ENCODE data around the gene TADA2B. TPM values are rescaled to one million over a fixed set of nuclear protein-coding genes. Genes with fewer than 3 reads are reported as not detected.

The TADA2B gene
- total RNA-seq, 1 donor from 2014 or later: 21.4 TPM

DNA sequence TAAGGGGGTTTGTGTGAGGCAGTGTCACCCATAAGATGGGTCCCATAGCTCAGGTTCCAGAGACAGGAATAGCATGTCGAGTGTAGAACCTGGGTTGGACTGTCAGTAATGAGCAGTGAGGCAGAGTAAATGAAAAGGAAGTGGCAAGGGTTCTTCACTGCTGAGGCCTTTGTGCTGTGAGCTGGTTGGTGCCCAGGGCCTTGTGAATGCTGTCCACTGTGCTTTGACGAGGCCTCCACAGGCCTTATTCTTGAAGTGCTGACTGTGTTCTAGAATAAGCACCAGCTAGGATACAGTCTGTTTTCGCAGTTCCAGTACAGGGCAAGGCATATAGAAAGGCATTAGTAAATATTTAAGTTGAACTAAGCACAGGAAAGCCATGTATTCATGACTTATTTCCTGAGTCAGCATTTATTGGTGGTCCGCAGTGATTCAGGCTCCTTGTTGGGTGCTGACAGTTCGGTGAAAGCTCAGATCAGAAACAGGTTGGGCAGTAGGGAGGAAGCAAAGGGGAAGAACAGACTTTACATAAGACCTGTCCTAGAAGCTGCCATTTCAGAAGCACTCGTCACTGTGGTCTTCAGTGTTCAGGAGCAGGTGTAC lies 25.6 kb upstream of the TADA2B start:
- DNase-seq (ENCODE audit: low spot score): no peak

DNA sequence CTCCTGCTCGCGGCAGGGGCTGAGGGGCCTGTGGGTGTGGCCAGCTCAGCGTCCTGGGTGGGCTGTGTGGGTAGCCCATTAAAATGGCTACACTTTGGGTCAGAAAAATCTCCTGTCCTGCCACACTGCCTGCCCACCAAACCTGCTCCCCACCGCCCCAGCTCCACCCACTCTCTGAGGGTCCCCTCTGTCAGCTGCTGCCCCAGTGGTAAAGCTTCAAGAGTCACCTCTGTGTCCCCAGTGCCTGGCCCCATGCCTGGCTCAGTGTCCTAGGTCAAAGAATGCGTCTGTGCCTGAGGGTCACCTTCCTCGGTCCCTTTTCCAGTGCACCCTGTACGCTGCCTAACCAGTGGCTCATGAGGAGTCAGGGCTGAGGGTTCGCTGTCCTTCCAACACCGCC lies 24.9 kb upstream of the TADA2B start:
- no peak for DNase-seq (ENCODE audit: low spot score)

DNA sequence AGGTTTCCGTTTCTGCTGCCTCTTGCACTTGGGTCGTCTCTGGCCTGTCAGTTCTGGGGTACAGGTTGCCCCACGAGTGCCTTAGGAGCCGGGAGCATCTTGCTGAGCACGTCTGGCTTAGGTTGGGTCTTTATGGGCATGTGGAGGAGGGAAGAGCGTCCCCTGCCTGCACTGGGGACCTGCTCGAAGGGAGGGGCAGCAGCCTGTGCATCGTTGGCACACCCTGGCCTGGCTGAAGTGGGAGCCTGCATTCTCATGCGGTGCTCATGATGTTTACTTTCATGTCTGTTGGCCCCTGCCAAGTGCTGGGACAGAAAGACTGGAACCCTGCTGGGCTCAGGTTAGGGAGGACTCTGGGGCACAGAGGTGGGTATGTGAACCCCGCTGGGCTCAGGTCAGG lies 23.8 kb upstream of the TADA2B start:
- DNase-seq (ENCODE audit: low spot score): no peak

DNA sequence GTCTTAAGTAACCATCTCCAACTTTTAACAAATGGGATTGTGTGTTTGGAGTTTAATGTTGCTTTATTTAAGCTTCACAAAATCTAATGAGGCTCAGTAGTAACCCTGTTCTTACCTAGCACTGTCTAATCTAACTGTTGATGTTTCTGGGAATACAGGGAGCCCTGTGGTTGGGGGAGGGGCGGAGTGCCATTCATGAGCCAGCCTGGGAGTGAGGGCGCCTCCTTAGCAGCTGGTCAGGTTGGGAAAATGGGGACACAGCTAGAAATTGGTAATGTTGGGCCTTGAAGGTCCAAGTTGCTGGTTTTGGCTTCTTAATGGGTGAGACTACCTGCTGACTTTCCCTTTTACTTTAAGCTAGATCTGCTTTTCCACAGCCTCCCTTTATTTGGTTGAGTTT lies 22.9 kb upstream of the TADA2B start:
- DNase-seq (ENCODE audit: low spot score): no peak

DNA sequence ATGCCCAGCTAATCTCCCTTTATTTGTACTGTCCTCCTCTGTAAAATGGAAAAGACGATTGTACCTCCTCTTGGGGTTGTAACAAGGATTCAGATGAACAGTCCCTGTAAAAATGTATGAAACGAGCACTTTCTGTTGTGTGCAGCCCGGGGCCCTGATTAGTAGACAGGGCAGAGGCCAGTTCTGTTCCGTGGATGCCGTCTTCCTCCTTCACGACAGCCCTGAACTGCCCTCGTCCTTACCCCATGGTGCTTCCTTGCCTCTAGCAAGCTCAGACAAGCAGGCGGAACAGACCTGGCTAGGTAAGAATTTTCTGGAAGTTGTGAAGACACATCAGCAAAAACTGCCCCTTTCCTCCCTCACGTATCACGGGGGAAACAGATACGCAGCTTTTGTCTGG lies 22.3 kb upstream of the TADA2B start:
- DNase-seq (ENCODE audit: low spot score): no peak

DNA sequence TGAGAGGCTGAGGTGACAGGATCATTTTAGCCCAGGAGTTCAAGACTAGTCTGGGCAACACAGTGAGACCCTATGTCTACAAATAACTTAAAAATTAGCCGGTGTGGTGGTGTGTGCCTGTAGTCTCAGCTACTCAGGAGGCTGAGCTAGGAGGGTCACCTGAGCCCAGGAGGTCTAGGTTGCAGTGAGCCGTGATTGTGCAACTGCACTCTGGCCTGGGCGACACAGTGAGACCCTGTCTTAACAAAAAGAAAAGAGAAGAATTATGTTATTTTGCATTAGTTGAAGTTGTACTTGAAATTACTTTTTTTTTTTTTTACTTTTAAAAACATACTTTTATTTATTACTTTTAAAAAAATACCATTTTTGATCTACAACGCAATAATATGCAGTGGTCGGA lies 21.8 kb upstream of the TADA2B start:
- no peak for DNase-seq (ENCODE audit: low spot score)

DNA sequence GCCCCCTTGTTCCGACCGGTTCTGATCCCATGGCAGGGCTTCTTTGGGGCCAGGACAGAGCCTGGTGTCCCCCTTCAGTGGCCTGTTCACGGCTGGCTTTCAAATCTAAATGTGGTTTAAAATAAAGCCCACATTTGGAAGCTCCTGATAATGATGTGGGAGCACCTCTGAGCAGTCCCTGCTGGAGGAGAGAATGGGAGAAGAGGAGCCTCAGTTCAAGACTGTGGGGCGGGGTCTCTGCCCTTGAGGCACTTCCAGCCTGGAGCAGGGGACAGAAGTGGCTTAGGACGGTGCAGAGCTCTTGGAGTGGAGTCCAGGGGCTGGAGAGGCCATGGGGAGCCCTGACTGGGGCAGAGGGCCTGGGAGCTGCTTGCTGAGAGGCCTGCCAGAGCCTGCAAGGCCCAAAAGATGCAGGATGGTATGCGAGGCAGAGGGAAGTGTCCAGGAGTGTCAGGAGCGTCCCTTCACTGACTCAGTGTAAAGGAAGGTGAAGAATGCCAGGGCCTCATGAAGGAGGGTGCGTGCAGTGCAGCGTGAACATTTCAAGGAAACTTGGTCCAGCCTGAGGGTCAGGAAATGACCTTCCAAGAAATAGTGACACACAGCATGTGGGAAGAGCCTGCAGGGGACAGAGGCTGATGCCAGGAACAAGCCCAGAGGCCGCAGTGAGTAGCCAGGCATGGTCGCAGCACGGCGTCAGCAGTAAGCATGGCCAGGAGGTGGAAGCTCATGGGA lies 21.1 kb upstream of the TADA2B start:
- no peak for DNase-seq (ENCODE audit: low spot score)

DNA sequence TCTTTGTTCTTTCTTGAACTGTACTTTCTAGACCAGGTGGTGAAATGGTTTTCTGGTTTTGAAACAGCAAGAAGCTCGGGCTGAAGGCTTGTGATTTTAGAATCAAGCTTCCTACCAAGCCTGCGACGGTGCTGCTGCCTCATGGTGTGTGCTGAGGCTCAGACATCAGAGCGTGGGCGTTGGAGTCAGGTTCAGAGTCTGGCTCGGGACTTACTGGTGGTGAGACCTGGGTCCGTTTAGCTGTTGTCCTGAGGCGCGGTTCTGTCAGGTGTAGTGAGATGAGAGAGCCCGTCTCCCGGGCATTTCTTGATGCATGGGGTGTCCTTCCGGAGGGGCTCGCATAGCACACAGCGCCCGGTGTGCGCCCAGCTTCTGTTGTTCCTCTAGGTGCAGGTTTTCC lies 19.7 kb upstream of the TADA2B start:
- DNase-seq (ENCODE audit: low spot score): no peak

DNA sequence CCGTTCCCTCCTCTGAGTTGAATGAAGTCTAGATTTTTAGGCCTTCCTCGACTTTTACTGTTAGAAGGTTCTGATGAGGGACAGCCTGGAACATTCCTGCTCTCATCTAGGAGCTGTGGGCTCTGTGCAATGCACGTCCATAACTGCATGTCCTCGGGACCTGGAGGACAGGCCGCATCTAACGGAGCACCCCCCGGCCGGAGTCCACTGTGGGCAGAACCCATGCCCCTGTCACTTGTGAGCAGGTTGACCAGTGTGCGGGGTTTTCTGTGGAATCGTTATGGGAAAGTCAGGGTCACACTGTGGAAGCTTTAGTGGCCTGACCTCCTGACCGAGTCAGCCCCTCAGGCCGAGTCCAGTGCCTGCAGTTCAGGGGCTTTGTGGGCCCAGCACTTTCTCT lies 19.3 kb upstream of the TADA2B start:
- no peak for DNase-seq (ENCODE audit: low spot score)

DNA sequence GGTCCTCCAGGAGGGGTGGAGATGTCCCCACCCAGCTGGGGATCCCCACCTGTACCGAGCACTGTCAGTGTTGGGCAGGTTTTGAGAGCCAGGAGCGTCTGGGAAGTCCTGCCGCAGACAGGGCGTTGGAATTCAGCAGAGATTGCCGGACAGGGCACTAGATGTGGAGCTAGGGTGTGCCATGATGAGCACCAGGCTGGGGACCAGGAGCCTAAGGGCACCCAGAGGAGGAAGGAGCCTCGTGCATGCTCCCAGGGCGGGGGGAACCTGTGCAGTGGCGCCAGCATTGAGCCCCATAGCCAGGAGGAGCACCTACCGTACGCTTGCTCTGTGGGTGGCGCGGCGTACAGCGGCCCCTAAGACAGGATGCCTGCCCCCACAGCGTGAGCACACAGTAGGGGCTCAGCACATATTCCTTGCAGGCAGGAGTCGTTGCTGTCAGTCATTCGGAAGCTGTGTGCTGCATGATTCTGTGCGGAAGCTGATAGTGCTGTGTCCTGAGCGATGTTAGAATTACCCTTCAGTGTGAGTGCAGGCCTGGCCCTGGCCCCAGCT lies 18.8 kb upstream of the TADA2B start:
- no peak for DNase-seq (ENCODE audit: low spot score)

DNA sequence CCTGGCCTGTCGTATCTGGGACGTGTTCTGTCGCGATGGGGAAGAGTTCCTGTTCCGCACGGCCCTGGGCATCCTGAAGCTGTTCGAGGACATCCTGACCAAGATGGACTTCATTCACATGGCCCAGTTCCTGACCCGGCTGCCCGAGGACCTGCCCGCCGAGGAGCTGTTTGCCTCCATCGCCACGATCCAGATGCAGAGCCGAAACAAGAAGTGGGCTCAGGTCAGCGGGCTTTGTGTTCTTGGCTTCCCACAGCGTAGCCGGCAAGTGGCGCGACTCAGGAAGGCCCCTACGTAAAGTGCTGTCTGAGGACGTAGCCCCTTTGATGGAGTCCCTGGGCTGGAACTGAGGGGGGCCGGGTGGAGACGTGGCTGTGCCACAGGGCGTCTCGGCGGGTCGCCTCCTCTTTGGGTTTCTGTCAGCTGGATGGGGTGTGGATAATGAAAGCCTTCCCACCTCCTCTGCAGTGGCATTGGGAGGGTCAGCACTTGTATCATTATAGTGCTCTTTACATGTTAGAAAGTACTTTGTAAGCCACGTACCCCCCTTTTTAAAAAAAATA lies 18.1 kb upstream of the TADA2B start:
- DNase-seq (ENCODE audit: low spot score): no peak

DNA sequence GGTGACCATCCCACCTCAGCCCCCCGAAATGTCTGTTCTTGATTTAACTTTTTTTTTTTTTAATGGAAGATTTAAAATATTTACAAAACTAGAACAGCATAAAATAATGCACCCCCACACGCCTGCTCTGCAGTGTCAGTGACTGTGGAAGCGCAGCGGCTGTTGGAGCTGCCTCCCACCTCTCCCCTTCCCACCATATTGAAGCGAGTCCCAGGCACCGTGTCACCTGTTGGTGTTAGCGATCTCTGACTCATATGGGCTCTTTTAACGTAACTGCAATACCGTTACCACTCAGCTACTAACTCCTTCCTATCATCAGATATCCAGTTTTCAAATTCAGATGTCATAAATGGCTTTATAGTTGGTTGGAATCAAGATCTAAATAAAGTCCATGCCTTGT lies 17.1 kb upstream of the TADA2B start:
- DNase-seq (ENCODE audit: low spot score): no peak

DNA sequence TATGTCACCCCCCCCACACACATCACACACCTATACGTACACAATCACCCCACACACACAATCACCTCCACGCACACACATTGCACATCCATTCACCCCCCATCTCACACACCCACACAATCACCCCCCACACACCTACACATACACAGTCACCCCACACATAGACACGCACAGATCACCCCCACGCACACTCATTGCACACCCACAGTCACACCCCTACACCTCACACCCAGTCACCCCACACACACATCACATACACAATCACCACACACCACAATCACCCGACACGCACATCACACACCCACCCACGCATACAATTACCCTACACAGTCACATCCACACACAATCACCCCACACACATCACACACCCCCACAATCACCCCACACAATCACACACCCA lies 15.9 kb upstream of the TADA2B start:
- no peak for DNase-seq (ENCODE audit: low spot score)

DNA sequence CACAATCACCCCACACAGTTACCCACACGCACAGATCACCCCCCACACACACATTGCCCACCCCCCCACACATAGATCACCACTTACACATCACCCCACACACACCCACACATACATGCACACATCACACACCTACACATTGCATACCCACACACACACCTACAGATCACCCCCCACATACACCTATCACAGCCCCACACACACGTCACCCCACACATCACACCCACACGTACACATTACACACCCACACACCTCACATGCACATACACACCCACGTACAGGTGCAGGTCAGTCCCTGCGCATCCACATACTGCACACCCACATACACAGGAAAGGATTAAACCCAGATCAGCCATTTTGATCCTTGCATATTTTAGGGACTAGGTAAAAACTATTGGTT lies 15.3 kb upstream of the TADA2B start:
- no peak for DNase-seq (ENCODE audit: low spot score)

DNA sequence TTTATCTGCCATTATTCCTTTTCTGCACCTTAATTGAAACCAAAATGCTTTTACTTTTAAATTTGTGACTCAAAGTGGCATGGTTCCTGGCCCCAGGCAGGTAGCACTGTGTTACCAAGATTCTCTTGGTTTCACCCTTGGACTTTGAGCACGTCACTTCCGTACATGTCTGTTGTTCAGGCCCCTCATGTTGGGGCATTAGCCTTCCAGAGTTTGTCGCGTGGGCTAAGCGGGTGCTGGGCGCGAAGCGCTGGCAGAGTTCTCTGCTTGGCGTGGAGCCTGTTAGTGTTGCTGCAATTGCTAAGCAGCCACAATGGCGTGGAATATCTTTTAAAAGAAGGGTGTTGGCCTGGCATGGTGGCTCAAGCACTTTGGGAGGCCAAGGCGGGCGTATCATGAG lies 14.0 kb upstream of the TADA2B start:
- DNase-seq (ENCODE audit: low spot score): no peak

DNA sequence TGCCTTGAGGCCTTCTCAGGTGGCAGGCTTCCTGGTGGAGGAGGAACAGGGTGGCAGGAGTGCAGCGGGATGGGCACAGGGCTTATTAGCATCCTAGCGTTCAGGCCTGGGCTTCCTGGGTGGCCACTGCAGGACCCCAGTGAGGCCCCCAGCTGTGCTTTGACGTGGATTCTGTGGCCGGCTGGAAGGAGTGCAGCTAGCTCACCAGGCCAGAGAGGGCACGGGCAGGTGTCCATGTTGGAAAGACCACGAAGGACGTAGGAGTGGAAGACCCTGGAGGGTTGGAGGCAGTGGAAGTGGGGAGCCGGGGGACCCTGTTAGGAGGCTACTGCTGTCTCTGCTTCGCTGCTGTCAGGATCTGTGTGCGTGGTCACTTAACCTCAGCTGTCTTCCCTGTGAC lies 13.3 kb upstream of the TADA2B start:
- no peak for DNase-seq (ENCODE audit: low spot score)

DNA sequence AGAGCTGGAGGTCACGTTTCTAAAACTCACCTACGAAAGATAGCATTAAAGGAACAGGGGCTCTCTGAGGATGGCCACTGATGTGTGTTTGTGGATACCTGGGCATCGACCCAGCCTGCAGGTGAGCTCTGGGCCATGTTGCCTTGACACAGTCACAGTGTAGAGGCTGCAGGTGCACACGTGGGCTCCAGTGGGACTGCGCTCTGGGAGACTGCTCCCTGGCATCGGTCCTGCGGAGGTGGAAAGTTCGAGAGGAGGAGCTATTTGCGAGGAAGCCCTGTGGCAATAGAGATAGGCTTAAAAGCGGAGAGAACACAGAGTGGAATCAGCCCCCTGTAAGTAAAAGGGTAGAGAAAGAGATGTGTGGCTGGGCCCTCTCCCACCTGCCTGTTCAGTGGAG lies 12.3 kb upstream of the TADA2B start:
- no peak for DNase-seq (ENCODE audit: low spot score)

DNA sequence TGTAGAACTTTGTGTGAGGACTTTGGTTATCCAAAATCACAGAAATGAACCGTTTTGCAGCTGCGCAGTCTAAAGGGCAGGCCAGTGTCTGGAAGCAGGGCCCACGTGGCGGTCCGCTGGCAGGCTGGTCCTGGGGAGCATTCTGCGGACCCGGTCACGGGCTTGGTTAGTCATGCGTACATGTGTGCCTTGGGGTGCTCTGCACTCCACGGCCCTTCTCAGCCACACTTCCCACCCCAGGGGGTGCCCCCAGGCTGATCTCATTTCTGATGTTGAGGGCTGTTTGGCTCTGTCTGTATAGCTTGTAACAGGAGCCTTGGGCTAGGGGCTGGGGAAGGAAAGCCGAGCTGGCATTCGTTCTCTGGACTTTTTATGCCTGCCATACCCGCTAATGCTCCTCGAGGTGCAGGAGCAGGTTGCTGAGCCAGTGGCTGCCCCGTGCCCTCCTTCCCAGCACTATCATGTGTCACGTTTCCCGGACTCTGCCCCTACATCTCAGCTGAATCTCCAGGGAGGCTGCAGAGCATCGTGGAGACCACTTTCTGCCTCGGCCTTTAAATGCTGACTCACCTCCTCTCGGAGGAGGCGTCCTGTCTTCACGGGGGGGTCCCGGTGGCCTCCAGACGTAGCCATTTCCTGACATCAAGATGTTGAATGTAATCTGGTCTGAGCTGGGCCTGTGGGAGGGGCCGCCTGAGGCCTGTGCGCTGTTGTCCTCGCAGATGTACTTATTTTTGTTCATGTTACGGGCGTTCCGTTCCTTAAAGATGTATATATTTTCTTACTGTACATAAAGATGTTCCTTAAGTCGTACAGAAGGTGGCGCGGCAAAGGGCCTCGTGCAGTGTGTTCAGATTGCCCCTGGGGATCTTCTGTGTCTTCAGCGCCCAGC lies 11.4 kb upstream of the TADA2B start:
- no peak for DNase-seq (ENCODE audit: low spot score)

DNA sequence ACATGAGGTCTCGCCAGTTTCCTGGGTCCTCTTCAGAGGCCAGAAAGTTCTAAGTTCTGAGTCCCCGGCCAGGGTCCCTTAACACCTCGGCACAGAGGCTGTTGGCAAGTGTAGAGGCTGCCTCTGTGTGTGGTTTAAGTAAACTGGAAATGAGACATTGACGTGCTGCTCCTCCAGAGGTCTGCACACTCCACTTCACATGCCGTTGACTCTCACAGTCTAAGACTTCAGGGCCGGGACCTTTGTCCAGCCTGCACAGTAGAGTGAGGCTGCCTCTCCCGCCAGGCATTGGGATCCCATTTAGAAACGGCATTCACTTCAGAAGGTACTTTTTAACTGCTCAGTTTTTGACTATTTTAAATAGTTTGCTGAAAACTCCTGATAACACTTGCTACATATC lies 10.6 kb upstream of the TADA2B start:
- DNase-seq (ENCODE audit: low spot score): no peak

DNA sequence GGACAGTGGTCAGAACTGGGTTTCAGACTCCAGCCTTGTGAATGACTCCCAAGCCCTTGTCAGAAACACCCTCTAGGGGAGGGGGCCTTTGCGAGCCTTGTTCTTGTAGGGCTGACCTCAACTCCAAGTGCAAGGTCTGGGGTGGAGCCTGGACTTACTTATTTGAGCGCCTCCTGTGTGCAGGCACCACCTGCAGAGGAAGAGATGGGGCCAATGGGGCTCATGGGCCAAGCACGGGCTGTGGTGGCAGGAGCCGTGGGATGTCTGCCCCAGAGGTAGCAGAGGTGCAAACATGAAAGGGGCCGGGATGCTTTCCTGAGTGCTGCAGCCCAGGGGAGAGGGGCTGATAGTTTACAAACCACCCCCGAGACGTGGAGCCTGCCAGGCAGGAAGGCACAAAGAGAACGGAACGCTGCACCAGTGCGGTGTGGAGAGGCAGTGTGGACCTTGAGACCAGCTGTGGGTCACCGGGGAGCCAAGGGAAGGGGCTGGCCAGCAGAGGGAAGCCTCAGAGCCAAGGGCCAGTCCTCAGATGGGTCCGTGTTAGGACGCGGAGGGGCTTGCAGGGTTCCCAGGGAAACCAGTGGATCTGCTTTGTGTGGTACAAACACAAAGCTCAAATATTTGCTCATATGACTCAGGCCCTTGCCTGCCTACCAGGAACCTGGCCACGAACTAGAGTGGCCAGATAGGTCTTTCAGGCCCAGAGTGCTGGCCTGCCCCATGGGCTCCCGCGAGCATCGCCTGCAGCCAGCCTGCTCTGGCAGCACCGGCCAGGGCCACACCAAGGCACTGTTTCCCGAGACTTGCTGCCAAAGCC lies 8.7 kb upstream of the TADA2B start:
- DNase-seq (ENCODE audit: low spot score): no peak

DNA sequence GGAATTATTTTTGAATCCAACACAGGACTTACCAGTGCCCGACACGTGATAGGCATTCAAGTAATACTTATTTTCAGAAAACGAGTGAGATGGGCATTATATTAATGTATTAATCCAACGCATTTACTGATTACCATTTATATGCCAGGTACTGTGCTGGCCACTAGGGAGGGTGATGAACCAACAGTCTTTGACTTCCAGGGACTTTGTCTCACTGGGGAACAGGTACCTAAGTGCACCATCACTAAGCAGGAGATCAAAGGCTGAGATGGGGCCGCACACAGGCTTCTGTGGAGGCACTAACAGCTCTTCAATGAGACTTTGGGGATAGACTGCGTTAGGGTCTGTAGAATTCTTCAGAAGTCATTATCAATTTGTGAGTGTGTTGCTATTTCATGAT lies 5.7 kb upstream of the TADA2B start:
- DNase-seq (ENCODE audit: low spot score): no peak
